Breast epithelium (tissue), 3 donors: ENCODE results near the gene HSPBAP1.

Experiments
- CTCF ChIP-seq, 3 donors: fragments of 450-650 bp; IDR thresholded peaks; one replicate each; pipeline ENCODE4 v1.5.1; 2016 to 2017; ENCODE audit warnings: antibody characterized with exemption in 3 of 3, mild to moderate bottlenecking in 3 of 3, moderate library complexity in 3 of 3
- POLR2A ChIP-seq: fragments of 450-650 bp; IDR thresholded peaks from one replicate; pipeline ENCODE4 v1.6.1; 2016; ENCODE audit warnings: antibody characterized with exemption, mild to moderate bottlenecking, moderate library complexity
- POLR2AphosphoS5 ChIP-seq, 3 donors: sonication (generic); formaldehyde crosslinking; IDR thresholded peaks; one replicate each; pipeline ENCODE4 v1.6.1; 2017; ENCODE audit warnings: antibody characterized with exemption in 3 of 3

DNA sequence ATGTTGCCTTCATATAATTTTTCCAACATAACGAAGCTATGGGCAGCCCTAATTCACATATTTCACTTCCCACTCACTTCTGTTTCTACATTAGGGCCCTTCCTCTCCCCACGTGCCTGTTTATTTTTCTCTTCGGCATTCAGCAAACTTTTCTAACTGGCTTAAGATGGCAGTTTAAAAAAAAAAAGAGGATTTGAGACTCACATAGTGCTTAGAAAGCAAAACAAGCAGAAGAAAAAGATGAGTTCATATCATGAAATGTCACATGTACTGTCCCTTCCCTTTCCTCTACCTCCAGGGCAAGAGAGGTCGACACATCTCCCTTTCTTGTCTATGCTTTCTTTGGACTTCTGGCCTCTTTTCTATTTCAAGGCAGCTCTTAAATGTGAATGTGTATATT lies 31.8 kb upstream of the HSPBAP1 start:
- TF ChIP-seq POLR2AphosphoS5 (IDR thresholded peaks at IDR 0.05): no peak
- TF ChIP-seq CTCF (IDR thresholded peaks at IDR 0.05): no peak
- no peak for TF ChIP-seq POLR2A
